Natural killer cell (primary cell): ENCODE data around the gene NAIF1. TPM values are rescaled to one million over a fixed set of nuclear protein-coding genes. Genes with fewer than 3 reads are reported as not detected.

ENCODE experiments used
- ATAC-seq, 3 donors: fragments of 150-1000 bp in 2 of 3; fragments of 200-7000 bp in 1 of 3; cut with Tn5 transposase; 1 replicate in 1 of 3; 2 replicates in 2 of 3; pipeline ENCODE4 v1.10.0; 2021; ENCODE audit warnings: mild to moderate bottlenecking in 2 of 3, moderate library complexity in 2 of 3
- DNase-seq, 2 donors: peaks; one replicate each; pipeline versions ENCODE4 v3.0.0 to v3.0.0-alpha.2; 2013 to 2021; ENCODE audit warnings: mixed read lengths in 1 of 2
- H3K27ac ChIP-seq: one replicate; pipeline ENCODE4 v1.5.1; 2013; ENCODE audit warnings: mild to moderate bottlenecking, low read length
- H3K27me3 ChIP-seq: one replicate; pipeline ENCODE4 v1.6.1; 2013; ENCODE audit warnings: low read length; ENCODE audit not compliant: control insufficient read depth, insufficient read depth
- H3K36me3 ChIP-seq: one replicate; pipeline ENCODE4 v1.6.1; 2013; ENCODE audit warnings: low read length; ENCODE audit not compliant: control insufficient read depth, insufficient read depth
- H3K4me1 ChIP-seq: one replicate; pipeline ENCODE4 v1.6.1; 2013; ENCODE audit warnings: low read length; ENCODE audit not compliant: control insufficient read depth, insufficient read depth
- H3K4me3 ChIP-seq: one replicate; pipeline ENCODE4 v1.5.1; 2013; ENCODE audit warnings: low read length
- H3K9me3 ChIP-seq: one replicate; pipeline ENCODE4 v1.6.1; 2013; ENCODE audit warnings: low read length; ENCODE audit not compliant: control insufficient read depth, insufficient read depth
- H3K27ac Mint-ChIP-seq, 2 donors: one replicate each; pipeline ENCODE4 v1.8.0; 2022; ENCODE audit warnings: mild to moderate bottlenecking in 2 of 2, mixed read lengths in 2 of 2, moderate library complexity in 1 of 2
- H3K27me3 Mint-ChIP-seq, 2 donors: one replicate each; pipeline ENCODE4 v1.8.0; 2022; ENCODE audit warnings: low read depth in 2 of 2, mixed read lengths in 2 of 2
- H3K36me3 Mint-ChIP-seq: one replicate; pipeline ENCODE4 v1.8.0; 2022; ENCODE audit warnings: mixed read lengths
- H3K4me1 Mint-ChIP-seq, 2 donors: one replicate each; pipeline ENCODE4 v1.8.0; 2022; ENCODE audit warnings: mixed read lengths in 2 of 2
- H3K4me3 Mint-ChIP-seq: one replicate; pipeline ENCODE4 v1.8.0; 2022; ENCODE audit warnings: mild to moderate bottlenecking, moderate library complexity, mixed read lengths
- H3K9me3 Mint-ChIP-seq, 2 donors: one replicate each; pipeline ENCODE4 v1.8.0; 2022; ENCODE audit warnings: mixed read lengths in 2 of 2
- WGBS: methylation state at CpG from one replicate; pipeline ENCODE4 v1.1.7; 2013; ENCODE audit warnings: missing lambda C conversion rate; ENCODE audit not compliant: insufficient coverage; 5-methylcytosine and 5-hydroxymethylcytosine counted together
- intact Hi-C: fragments of 100-400 bp; cut with micrococcal nuclease; formaldehyde crosslinking; loops from one replicate; pipeline ENCODE4 v1.14.2; 2022
- total RNA-seq, 4 donors: library from RNA; stranded (reverse); fragments of 120-200 nt in 1 of 4; gene quantifications; one replicate each; pipeline versions ENCODE4 v1.2.3 to v1.2.4, GENCODE V29; 2013 to 2022
- TF ChIP-seq, protein P1 (sequence below): fragments of 200-600 bp; IDR thresholded peaks from one replicate; pipeline ENCODE4 v1.8.0; 2022; ENCODE audit warnings: antibody characterized with exemption

NAIF1 gene
- total RNA-seq: 10 to 100 TPM; 11.9 to 12.6 (median 12.1) TPM
- total RNA-seq (2013): 14.3 TPM

DNA sequence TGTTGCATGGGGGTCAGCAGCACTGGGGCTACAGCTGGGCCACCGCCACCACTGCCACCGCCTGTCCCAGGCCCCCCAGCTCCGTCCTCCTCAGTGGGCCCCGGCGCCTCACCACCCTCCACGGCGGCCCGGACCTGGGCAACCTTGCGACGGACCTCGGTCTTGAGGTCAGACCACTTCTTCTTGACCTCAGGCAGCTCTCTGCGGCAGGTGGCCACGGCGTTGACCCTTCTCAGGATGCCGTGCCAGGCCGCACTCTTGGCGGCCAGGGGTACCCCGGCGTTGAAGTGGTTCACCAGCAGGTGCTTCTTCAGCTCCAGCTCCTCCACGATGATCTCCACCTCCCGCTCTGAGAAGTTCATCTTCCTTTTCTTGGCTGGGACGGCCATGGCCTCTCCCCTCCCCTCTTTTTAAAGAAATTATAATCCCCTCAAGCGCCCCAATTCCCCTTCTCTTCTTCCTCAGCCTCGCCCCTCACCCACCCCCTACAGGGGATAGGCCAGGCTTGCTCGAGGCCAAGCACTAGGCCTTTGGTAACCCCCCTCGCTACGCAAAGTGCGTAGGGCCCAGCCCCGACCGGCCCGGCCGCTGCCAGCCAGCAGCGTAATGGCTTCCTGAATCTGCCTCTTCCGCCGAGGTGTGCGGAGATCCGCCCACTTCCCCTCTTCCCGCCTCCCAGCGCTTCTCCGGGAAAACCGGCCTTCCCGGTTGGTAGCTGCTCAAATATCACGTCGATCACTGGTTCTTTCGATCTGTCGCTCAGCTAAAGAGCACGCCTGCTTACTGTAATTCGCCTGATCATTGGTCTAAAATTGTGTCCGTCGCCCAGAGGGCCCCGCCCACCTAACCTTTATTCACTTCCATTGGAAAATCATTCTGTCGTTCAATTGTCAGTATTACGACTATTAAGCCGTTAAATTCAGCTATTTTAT, at the start of gene NAIF1:
Gene NAIF1 (minus strand): TSS at position 608 of the 932 bp plus-strand sequence. CDS start 219 bp downstream, at position 389.
- Histone ChIP-seq H3K27me3 (no peaks in the 10 kb centered on the region), H3K4me1 (peaks cover 74% of the 10 kb centered on the region), H3K27ac (peak within 1 kb of the TSS; percentile 97), H3K36me3 (peaks cover 9% of the 10 kb centered on the region), H3K4me3 (peak within 1 kb of the TSS; percentile 94), H3K9me3 (no peaks in the 10 kb centered on the region)
- WGBS: 32% methylated on average over 51 of the region's 54 CpGs
- ATAC-seq (peak; percentile 66 to 83 (median 71)), DNase-seq (peak; percentile 91 to 99)
- Mint-ChIP-seq H3K27me3 (no peaks in the 10 kb centered on the region), H3K36me3 (no peaks in the 10 kb centered on the region), H3K9me3 (no peaks in the 10 kb centered on the region), H3K27ac (no peak within 1 kb of the TSS), H3K4me3 (no peak within 1 kb of the TSS), H3K4me1 (peaks cover 39% of the 10 kb centered on the region in 2 donors)
- TF ChIP-seq, protein P1, sequence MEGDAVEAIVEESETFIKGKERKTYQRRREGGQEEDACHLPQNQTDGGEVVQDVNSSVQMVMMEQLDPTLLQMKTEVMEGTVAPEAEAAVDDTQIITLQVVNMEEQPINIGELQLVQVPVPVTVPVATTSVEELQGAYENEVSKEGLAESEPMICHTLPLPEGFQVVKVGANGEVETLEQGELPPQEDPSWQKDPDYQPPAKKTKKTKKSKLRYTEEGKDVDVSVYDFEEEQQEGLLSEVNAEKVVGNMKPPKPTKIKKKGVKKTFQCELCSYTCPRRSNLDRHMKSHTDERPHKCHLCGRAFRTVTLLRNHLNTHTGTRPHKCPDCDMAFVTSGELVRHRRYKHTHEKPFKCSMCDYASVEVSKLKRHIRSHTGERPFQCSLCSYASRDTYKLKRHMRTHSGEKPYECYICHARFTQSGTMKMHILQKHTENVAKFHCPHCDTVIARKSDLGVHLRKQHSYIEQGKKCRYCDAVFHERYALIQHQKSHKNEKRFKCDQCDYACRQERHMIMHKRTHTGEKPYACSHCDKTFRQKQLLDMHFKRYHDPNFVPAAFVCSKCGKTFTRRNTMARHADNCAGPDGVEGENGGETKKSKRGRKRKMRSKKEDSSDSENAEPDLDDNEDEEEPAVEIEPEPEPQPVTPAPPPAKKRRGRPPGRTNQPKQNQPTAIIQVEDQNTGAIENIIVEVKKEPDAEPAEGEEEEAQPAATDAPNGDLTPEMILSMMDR: no peak
- intact Hi-C loops: loop anchor here (2.0 to 10.0 kb wide), 2 partner anchors 40 to 292 kb away; partner anchors contain the start of gene SH2D3C

DNA sequence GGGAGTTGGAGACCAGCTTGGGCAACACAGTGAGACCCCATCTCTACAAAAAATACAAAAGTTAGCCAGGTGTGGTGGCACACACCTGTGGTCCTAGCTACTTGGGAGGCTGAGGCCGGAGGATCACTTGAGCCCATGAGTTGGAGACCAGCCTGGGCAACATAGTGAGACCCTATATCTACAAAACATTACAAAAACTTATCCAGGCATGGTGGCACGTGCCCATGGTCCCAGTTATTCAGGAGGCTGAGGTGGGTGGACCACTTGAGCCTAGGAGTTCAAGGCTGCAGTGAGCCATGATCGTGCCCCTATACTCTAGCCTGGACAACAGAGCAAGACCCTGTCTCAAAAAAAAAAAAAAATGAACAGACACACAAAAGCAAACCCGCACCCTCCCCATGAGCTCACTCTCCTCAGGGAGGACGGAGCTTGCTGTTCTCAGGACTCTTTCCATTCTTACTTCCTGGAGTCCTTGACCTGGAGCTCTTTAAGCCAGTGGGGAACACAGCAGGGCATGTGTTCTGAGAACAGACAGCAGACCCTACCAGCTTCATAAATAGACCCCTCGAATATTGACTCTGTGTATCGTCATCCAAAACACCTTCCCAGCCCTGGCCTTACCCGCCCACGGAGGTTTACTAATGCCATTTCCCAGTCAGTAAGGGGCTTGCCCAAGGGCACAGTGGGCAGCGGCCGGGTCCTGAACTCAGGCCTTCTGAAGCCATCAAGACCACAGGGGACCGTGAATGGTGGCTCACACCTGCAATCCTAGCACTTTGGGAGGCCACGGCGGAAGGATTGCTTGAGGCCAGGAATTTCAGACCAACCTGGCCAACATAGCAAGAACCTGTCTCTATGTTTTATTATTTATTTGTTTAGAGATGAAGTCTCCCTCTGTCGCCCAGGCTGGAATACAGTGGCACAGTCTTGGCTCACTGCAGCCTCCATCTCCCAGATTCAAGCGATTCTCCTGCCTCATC, 49.3 kb upstream of the NAIF1 start:
- DNase-seq (no peak), ATAC-seq (no peak)
- Histone ChIP-seq H3K36me3 (peaks cover 10% of the 10 kb centered on the region), H3K27ac (peak overlapping the region; percentile 41), H3K4me3 (no peak overlapping the region), H3K4me1 (peaks cover 27% of the 10 kb centered on the region), H3K9me3 (no peaks in the 10 kb centered on the region), H3K27me3 (no peaks in the 10 kb centered on the region)
- H3K4me3 Mint-ChIP-seq: no peak overlapping the region
- H3K27ac Mint-ChIP-seq: no peak overlapping the region
- TF ChIP-seq, protein P1: no peak
- H3K4me1 Mint-ChIP-seq: peaks cover 6 to 11% of the 10 kb centered on the region in 2 donors
- H3K27me3 Mint-ChIP-seq: no peaks in the 10 kb centered on the region
- intact Hi-C loops: loop anchor here (1.0 to 5.0 kb wide), 2 partner anchors 12 to 174 kb away; no protein-coding TSS in a partner anchor
- no peaks in the 10 kb centered on the region for H3K9me3 Mint-ChIP-seq
- H3K36me3 Mint-ChIP-seq: no peaks in the 10 kb centered on the region
- WGBS: 92% methylated on average over 16 of the region's 16 CpGs

DNA sequence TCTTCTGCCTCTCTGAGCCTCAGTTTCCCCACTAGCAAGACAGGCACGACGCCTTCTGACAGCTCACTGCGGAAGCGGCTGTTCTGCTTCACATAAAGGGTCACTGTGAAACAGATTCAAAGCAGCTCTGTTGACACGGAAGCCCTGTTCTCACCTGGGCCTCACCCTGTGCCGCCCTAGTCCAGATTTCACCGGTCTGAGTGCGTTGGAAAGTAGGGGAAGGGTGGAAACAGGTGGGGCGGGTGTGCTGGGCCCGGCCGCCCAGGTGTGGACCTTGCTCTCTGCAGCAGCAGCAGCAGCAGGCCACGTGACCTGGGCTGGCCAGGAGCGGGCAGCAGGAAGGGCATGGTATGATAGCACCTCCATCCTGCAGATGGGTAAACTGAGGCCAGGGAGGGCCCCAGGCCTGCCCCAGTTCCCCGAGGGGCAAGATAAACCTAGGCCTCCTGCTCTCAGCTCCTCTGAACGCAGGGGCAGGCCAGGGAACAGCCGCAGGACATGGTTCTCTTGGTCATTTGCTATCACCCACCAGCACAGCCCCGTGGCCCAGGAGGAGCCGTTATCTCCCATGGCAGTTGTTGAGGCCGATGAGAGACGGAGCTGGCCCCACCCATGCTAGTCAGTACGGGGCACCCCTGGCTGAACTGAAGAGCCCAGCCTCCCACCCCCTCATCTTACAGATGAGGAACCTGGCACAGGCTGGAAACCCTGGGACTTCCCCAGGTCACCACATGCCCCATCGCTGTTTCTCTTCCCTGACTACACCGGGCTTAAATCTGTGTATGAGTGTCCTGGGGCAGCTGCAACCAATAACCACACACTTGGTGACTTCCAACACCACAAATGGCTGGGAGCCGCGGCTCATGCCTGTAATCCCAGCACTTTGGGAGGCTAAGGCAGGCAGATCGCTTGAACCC, 48.3 kb upstream of the NAIF1 start:
- Histone ChIP-seq H3K27ac (peak overlapping the region; percentile 41), H3K4me1 (peaks cover 27% of the 10 kb centered on the region), H3K9me3 (no peaks in the 10 kb centered on the region), H3K27me3 (no peaks in the 10 kb centered on the region), H3K4me3 (no peak overlapping the region), H3K36me3 (peaks cover 7% of the 10 kb centered on the region)
- Mint-ChIP-seq H3K4me3 (no peak overlapping the region), H3K36me3 (no peaks in the 10 kb centered on the region), H3K4me1 (peaks cover 6 to 11% of the 10 kb centered on the region in 2 donors), H3K9me3 (no peaks in the 10 kb centered on the region), H3K27me3 (no peaks in the 10 kb centered on the region), H3K27ac (no peak overlapping the region)
- TF ChIP-seq, protein P1: no peak
- DNase-seq (no peak), ATAC-seq (peak in 1 of 3 donors; percentile 27)
- intact Hi-C loops: loop anchor here (5.0 kb wide), 1 partner anchor 173 kb away; no protein-coding TSS in a partner anchor
- 80% methylated on average over 26 of the region's 26 CpGs for WGBS
